ENCODE results near the gene DDIT3.

DNA sequence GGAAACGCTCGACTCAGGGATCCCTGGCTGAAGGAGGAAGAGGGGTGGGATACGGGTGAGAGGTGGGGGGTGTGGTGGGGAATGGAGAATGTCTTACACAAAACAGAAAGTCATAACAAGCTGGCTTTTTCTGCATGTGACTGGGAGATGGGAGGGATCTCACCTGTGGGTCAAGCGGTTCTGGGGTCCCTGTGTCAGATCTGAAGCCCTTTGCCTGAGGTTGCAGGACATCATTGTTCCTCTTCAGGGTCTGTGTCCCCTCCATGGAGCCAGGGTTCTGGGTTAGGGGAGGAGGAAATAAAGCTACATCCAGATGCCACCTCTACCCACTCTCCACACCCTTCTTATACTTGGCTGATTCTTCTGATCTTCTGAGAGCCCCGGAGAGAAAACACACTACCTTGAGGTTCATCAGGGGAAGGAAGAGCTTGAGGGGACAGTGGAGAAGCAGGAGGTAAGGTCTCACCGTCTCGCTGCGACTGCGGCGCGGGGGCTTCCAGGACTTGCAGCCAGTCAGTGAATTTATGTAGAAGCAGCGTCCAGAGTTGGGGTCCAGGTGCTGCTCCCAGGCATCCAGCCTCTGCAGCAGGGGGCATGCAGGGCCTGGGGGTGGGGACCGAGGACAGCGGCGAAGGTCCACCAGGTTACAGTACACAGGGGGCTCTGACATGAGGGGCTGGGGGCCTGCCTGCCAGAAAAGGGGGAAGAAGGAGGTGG is 43.2 kb downstream of the DDIT3 start:
- TF ChIP-seq ZNF671 (CRISPR knock-in tag; IDR thresholded peaks at IDR 0.05), result no peak
- TF ChIP-seq, protein P1, sequence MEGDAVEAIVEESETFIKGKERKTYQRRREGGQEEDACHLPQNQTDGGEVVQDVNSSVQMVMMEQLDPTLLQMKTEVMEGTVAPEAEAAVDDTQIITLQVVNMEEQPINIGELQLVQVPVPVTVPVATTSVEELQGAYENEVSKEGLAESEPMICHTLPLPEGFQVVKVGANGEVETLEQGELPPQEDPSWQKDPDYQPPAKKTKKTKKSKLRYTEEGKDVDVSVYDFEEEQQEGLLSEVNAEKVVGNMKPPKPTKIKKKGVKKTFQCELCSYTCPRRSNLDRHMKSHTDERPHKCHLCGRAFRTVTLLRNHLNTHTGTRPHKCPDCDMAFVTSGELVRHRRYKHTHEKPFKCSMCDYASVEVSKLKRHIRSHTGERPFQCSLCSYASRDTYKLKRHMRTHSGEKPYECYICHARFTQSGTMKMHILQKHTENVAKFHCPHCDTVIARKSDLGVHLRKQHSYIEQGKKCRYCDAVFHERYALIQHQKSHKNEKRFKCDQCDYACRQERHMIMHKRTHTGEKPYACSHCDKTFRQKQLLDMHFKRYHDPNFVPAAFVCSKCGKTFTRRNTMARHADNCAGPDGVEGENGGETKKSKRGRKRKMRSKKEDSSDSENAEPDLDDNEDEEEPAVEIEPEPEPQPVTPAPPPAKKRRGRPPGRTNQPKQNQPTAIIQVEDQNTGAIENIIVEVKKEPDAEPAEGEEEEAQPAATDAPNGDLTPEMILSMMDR (IDR thresholded peaks at IDR 0.05), result no peak
- TF ChIP-seq, protein P2, sequence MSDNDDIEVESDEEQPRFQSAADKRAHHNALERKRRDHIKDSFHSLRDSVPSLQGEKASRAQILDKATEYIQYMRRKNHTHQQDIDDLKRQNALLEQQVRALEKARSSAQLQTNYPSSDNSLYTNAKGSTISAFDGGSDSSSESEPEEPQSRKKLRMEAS (CRISPR knock-in tag; IDR thresholded peaks at IDR 0.05), result no peak
- TF ChIP-seq STAT6 (CRISPR knock-in tag; conservative IDR thresholded peaks at IDR 0.05; ENCODE audit: low read depth), result no peak
- TF ChIP-seq, protein P3, sequence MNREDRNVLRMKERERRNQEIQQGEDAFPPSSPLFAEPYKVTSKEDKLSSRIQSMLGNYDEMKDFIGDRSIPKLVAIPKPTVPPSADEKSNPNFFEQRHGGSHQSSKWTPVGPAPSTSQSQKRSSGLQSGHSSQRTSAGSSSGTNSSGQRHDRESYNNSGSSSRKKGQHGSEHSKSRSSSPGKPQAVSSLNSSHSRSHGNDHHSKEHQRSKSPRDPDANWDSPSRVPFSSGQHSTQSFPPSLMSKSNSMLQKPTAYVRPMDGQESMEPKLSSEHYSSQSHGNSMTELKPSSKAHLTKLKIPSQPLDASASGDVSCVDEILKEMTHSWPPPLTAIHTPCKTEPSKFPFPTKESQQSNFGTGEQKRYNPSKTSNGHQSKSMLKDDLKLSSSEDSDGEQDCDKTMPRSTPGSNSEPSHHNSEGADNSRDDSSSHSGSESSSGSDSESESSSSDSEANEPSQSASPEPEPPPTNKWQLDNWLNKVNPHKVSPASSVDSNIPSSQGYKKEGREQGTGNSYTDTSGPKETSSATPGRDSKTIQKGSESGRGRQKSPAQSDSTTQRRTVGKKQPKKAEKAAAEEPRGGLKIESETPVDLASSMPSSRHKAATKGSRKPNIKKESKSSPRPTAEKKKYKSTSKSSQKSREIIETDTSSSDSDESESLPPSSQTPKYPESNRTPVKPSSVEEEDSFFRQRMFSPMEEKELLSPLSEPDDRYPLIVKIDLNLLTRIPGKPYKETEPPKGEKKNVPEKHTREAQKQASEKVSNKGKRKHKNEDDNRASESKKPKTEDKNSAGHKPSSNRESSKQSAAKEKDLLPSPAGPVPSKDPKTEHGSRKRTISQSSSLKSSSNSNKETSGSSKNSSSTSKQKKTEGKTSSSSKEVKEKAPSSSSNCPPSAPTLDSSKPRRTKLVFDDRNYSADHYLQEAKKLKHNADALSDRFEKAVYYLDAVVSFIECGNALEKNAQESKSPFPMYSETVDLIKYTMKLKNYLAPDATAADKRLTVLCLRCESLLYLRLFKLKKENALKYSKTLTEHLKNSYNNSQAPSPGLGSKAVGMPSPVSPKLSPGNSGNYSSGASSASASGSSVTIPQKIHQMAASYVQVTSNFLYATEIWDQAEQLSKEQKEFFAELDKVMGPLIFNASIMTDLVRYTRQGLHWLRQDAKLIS (CRISPR knock-in tag; IDR thresholded peaks at IDR 0.05; ENCODE audit: borderline replicate concordance), result no peak
- TF ChIP-seq, protein P4, sequence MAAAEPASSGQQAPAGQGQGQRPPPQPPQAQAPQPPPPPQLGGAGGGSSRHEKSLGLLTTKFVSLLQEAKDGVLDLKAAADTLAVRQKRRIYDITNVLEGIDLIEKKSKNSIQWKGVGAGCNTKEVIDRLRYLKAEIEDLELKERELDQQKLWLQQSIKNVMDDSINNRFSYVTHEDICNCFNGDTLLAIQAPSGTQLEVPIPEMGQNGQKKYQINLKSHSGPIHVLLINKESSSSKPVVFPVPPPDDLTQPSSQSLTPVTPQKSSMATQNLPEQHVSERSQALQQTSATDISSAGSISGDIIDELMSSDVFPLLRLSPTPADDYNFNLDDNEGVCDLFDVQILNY (CRISPR knock-in tag; IDR thresholded peaks at IDR 0.05), result no peak
- no peak for TF ChIP-seq CREM (CRISPR knock-in tag; IDR thresholded peaks at IDR 0.05)
- no peak for TF ChIP-seq SMAD3 (CRISPR knock-in tag; IDR thresholded peaks at IDR 0.05; ENCODE audit: borderline replicate concordance)
- TF ChIP-seq USF1 (CRISPR knock-in tag; IDR thresholded peaks at IDR 0.05), result no peak

All from WTC11 (cell line).